Mucosa of rectum (tissue), 2 donors: ENCODE results near the gene GAREM2.

Experiments
- H3K27ac ChIP-seq, 2 donors: one replicate each; pipeline ENCODE4 v1.7.0; 2013; ENCODE audit warnings: inconsistent platforms in 2 of 2, low read depth in 2 of 2, low read length in 2 of 2
- H3K27me3 ChIP-seq, 2 donors: one replicate each; pipeline ENCODE4 v1.7.0; 2013; ENCODE audit warnings: low read length in 2 of 2; ENCODE audit not compliant: control insufficient read depth in 2 of 2, insufficient read depth in 2 of 2
- H3K36me3 ChIP-seq, 2 donors: one replicate each; pipeline ENCODE4 v1.7.0; 2013; ENCODE audit warnings: low read length in 2 of 2; ENCODE audit not compliant: control insufficient read depth in 2 of 2, insufficient read depth in 2 of 2
- H3K4me1 ChIP-seq, 2 donors: one replicate each; pipeline ENCODE4 v1.7.0; 2013; ENCODE audit warnings: low read length in 2 of 2, mild to moderate bottlenecking in 1 of 2; ENCODE audit not compliant: control insufficient read depth in 2 of 2, insufficient read depth in 2 of 2
- H3K4me3 ChIP-seq, 2 donors: one replicate each; pipeline ENCODE4 v1.7.0; 2013; ENCODE audit warnings: low read length in 2 of 2
- H3K9ac ChIP-seq, 2 donors: one replicate each; pipeline ENCODE4 v1.7.0; 2013; ENCODE audit warnings: low read length in 2 of 2, low read depth in 1 of 2, mild to moderate bottlenecking in 1 of 2
- H3K9me3 ChIP-seq, 2 donors: one replicate each; pipeline ENCODE4 v1.7.0; 2013; ENCODE audit warnings: low read length in 2 of 2; ENCODE audit not compliant: control insufficient read depth in 2 of 2
- donor health status: healthy.
- donor health status: Normal muscosa, but diverticular disease.

Gene GAREM2

DNA sequence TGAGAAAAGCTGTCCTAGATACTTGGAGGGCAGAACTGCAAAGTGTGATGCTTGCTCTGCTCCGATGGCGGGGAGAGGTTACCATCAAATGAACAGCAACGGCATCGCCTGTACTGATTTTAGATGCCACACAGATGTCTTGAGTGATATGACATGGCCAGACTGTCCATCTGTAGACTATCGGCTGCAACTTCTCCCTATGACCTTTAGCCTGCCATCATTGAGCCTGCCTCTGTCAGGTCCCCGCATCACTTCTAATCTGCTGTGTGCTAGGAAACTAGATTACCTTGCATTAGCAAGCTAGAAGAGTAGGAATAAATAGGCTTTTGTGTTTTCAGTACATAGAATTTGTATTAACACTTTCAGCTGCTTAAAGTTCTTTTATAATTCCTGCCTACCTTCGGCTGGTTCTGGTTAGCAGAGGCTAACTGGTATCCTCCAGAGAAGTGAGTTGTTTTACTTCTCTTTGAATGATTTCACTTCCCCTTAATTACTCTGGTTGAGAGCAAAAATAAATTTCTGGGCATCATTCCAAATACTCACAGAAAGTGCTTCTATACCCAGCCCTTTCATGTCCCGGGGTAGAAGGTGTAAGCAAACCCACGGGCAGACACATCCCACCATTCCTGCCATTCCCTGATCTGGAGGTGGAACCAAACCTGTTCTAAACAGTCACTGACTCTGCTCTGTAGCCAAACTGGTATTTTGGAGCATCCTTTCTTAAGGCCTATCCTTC lies 24.0 kb downstream of the GAREM2 start:
- no peaks in the 10 kb centered on the region for H3K9me3 ChIP-seq
- H3K4me3 ChIP-seq = no peak overlapping the region
- no peak overlapping the region for H3K9ac ChIP-seq
- peaks cover 75 to 86% of the 10 kb centered on the region in 2 donors for H3K36me3 ChIP-seq
- H3K27me3 ChIP-seq = no peaks in the 10 kb centered on the region
- no peak overlapping the region for H3K27ac ChIP-seq
- peaks cover 2 to 3% of the 10 kb centered on the region in 2 donors for H3K4me1 ChIP-seq

DNA sequence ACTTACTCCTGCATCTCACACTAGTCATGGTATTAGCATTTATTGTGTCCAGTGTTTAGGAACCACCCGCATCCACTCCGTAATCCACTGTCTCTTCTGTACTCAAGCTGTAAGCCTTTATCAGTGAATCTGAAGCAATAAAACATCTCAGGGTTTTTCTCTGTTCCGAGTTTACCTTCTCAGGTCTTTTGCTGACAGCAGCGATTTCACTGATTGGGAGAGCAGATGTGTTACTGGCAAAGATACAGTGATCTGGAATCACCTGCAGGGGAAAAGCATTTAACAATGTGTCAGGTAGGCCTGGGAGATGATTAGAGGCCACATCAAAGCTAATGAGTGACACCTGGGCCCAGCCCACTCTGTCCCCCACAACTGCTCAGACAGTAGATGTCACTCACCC lies 24.6 kb downstream of the GAREM2 start:
- H3K27ac ChIP-seq = no peak overlapping the region
- H3K36me3 ChIP-seq = peaks cover 81 to 88% of the 10 kb centered on the region in 2 donors
- H3K27me3 ChIP-seq = no peaks in the 10 kb centered on the region
- H3K9ac ChIP-seq = no peak overlapping the region
- no peaks in the 10 kb centered on the region for H3K4me1 ChIP-seq
- no peaks in the 10 kb centered on the region for H3K9me3 ChIP-seq
- no peak overlapping the region for H3K4me3 ChIP-seq

DNA sequence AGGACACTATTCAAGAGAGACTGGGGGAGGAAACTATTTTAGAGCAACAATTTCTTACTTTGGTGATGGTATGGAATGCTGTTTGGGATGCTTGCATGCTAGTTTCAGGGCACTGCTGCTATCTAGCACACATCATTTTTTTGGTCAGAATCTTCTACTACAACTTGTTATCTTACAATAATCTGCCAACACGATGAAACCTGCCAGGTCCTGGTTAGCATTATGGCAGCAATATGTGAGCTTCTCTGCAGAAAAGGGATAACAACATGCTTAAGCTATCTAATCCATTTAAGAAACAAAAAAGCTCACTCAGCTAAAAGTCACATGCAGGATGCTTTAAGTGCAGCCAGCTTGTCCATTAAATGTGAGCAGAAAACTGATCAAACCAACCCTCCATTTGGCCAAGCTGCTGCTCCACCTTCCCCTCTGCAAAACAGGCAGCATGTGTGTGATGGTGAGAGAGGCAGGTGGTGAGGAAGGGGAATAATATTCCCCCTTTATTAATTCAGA lies 30.1 kb downstream of the GAREM2 start:
- Histone ChIP-seq H3K27ac (no peak overlapping the region), H3K9me3 (no peaks in the 10 kb centered on the region), H3K27me3 (no peaks in the 10 kb centered on the region), H3K4me1 (no peaks in the 10 kb centered on the region), H3K9ac (no peak overlapping the region), H3K4me3 (no peak overlapping the region), H3K36me3 (peaks cover 61 to 67% of the 10 kb centered on the region in 2 donors)

DNA sequence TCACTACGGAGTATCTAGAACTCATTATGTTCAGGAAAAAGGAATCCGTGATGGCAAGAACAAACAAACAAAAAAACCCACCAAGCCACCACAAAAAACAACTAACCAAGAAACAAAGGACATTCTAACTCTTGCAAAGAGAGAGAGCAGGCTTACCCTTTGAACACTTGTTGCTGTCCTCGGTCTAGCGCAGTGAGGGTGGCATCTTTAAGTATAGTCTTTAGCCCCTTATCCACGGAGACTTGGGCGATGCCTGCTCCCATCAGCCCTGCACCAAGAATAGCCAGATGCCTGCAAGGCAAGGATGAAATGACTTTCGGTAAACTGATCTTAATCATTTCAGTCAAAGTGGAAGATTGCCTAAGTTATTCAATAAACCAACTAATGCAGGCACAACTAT lies 31.0 kb downstream of the GAREM2 start:
- no peaks in the 10 kb centered on the region for H3K27me3 ChIP-seq
- H3K36me3 ChIP-seq = peaks cover 63 to 68% of the 10 kb centered on the region in 2 donors
- H3K4me3 ChIP-seq = no peak overlapping the region
- H3K9me3 ChIP-seq = no peaks in the 10 kb centered on the region
- no peaks in the 10 kb centered on the region for H3K4me1 ChIP-seq
- no peak overlapping the region for H3K9ac ChIP-seq
- no peak overlapping the region for H3K27ac ChIP-seq

DNA sequence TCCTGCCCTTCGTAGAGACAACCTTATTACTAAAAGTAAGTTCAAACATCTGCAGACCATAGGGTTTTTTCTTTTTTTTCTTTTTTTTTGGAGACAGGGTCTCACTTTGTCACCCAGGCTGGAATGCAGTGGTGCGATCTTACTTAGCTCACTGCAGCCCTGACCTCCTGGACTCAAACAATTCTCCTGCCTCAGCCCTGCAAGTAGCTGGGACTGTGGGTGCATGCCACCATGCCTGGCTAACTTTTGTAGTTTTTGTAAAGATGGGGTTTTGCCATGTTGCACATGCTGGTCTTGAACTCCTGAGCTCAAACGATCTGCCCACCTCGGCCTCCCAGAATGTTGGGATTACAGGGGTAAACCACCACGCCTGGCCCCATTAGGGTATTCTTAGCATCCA lies 39.1 kb downstream of the GAREM2 start:
- Histone ChIP-seq H3K9ac (no peak overlapping the region), H3K4me1 (peaks cover 0 to 5% of the 10 kb centered on the region in 2 donors), H3K9me3 (no peaks in the 10 kb centered on the region), H3K4me3 (no peak overlapping the region), H3K27ac (no peak overlapping the region), H3K27me3 (no peaks in the 10 kb centered on the region), H3K36me3 (peaks cover 65 to 74% of the 10 kb centered on the region in 2 donors)

DNA sequence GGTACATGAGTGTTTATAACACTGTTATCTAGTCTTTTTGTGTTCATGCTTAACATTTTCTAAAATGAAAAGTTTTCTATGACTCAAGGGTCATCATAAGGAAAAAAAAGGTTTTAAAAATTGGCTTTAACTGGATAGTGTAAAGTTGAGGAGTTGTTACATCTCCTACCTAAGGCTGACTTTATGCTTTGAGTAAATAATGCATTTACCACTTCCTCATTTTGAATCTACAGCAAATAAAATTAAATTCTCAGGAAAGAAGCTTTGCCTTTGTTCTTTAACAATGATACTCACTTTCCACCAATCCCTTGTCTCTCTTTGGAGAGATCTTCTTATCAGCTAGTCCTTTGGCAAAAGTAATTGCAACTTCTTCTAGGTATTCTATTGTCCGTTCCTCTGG lies 41.9 kb downstream of the GAREM2 start:
- Histone ChIP-seq H3K4me3 (no peak overlapping the region), H3K4me1 (peaks cover 0 to 5% of the 10 kb centered on the region in 2 donors), H3K27me3 (no peaks in the 10 kb centered on the region), H3K36me3 (peaks cover 46 to 64% of the 10 kb centered on the region in 2 donors), H3K27ac (no peak overlapping the region), H3K9me3 (no peaks in the 10 kb centered on the region), H3K9ac (no peak overlapping the region)

DNA sequence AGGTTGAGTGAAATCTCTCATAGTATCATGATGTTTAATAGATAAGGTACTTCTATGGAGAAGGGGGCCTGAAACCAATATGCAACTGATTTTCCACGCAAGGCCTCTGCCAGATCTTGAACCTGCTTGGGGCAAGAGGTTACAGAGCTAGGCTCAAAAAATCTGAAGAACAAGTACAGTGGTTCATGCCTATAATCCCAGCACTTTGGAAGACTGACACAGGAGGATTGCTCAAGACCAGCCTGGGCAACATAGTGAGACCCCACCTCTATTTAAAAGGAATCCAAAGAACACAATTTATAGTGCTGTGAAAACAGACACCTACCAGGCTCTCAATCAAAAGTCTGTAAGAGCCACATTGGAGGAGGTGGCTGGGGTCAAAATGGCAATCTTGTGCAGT lies 42.9 kb downstream of the GAREM2 start:
- Histone ChIP-seq H3K4me3 (no peak overlapping the region), H3K9me3 (no peaks in the 10 kb centered on the region), H3K9ac (no peak overlapping the region), H3K4me1 (peaks cover 0 to 5% of the 10 kb centered on the region in 2 donors), H3K27ac (no peak overlapping the region), H3K27me3 (no peaks in the 10 kb centered on the region), H3K36me3 (peaks cover 52 to 68% of the 10 kb centered on the region in 2 donors)

DNA sequence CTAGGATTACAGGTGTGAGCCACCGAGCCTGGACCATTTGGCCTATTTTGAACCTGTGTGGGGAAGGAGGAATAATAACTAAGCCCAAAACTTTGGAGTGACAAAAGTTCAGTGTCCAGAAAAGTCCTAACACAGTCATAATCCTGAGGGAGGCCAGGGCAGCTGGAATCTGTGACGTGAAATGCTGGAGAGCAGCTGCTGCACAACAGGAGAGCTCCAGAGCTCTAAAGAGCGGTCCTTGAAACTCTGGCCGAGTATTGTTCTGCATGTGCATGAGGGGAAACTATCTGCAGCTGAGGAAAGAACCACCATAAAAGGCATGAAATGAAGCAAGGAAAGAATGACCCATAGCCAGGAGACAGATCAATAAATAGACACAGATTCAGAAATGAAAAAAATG lies 43.7 kb downstream of the GAREM2 start:
- Histone ChIP-seq H3K27me3 (no peaks in the 10 kb centered on the region), H3K4me1 (peaks cover 0 to 5% of the 10 kb centered on the region in 2 donors), H3K9ac (no peak overlapping the region), H3K27ac (no peak overlapping the region), H3K9me3 (no peaks in the 10 kb centered on the region), H3K4me3 (no peak overlapping the region), H3K36me3 (peaks cover 58 to 67% of the 10 kb centered on the region in 2 donors)

DNA sequence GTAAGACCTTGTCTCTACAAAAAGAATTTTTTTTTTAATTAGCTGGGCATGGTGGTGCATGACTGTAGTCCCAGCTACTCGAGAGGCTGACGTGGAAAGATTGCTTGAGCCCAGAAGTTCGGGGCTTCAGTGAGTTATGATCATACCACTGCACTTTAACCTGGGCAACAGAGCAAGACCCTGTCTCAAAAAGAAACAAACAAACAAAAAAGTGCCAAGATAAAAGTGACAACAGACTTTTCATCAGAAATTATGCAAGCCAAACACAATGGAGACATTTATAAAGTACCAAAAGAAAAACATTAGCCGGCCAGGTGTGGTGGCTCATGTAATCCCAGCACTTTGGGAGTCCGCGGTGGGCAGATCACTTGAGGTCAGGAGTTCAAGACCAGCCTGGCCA lies 44.8 kb downstream of the GAREM2 start:
- Histone ChIP-seq H3K4me3 (no peak overlapping the region), H3K27ac (no peak overlapping the region), H3K27me3 (no peaks in the 10 kb centered on the region), H3K9me3 (no peaks in the 10 kb centered on the region), H3K36me3 (peaks cover 58 to 61% of the 10 kb centered on the region in 2 donors), H3K4me1 (peaks cover 0 to 5% of the 10 kb centered on the region in 2 donors), H3K9ac (no peak overlapping the region)

DNA sequence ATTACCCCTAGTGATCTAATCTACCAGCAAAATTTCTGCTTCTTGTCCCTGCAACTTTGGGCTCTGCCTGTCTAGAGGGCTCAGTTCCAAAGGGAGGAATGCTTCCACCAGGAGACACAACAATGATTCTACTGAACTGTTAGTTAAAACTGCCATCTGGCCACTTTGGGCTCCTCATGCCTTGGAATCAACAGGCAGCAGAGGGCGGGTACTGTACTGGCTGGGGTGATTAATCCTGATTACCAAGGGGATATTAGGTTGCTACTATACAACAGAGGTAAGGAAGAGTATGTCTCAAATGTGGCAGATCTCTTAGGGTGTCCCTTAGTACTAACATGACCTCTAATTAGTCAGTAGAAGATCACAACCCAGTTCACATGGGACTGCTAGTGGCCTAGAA lies 50.1 kb downstream of the GAREM2 start:
- H3K27me3 ChIP-seq = no peaks in the 10 kb centered on the region
- no peak overlapping the region for H3K27ac ChIP-seq
- no peak overlapping the region for H3K4me3 ChIP-seq
- no peak overlapping the region for H3K9ac ChIP-seq
- H3K4me1 ChIP-seq = no peaks in the 10 kb centered on the region
- H3K36me3 ChIP-seq = peaks cover 41 to 64% of the 10 kb centered on the region in 2 donors
- H3K9me3 ChIP-seq = no peaks in the 10 kb centered on the region
